ENCODE measurements around the gene FAM222B.

- no peak for TF ChIP-seq CTCF (IDR thresholded peaks at IDR 0.05)
- no peak for TF ChIP-seq POLR2A (IDR thresholded peaks at IDR 0.05)
These were observed 23.0 kb downstream of the FAM222B start for GRCh38 chr17:28819582-28819981.
